AG09309 (cell line): ENCODE results near the gene STON1.

Source experiments
- DNase-seq: peaks from one replicate; pipeline ENCODE4 v3.0.0-alpha.2; 2010; ENCODE audit warnings: low read depth
- H3K4me3 ChIP-seq: 2 replicates; pipeline ENCODE4 v1.5.1; 2011; ENCODE audit warnings: mild to moderate bottlenecking, low read depth, low read length, moderate library complexity; ENCODE audit not compliant: control insufficient read depth
- CTCF ChIP-seq: IDR thresholded peaks from 2 replicates; pipeline ENCODE4 v1.5.1; 2011; ENCODE audit warnings: mild to moderate bottlenecking, low read depth, low read length, inconsistent platforms; ENCODE audit not compliant: insufficient read depth, control insufficient read depth; ENCODE audit errors: missing control alignments

STON1 gene

DNA sequence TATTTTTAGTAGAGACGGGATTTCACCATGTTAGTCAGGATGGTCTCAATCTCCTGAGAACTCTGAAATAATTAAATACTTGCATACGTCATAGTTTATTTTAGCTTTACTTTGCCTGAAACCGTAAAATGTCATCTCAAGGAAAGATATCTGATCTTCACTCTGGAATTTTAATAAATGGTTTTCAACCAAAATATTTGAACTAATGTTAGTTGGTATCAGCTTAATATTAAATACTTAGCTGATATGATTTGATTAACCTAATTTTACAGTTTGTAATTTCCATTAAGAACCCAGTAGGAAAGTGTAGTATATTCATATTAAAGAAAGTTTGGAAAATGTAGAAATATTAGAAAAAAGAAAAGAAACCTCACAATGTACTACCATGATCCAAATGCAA lies 41.4 kb upstream of the STON1 start:
- DNase-seq = no peak
- TF ChIP-seq CTCF = no peak
- no peak overlapping the region for H3K4me3 ChIP-seq

DNA sequence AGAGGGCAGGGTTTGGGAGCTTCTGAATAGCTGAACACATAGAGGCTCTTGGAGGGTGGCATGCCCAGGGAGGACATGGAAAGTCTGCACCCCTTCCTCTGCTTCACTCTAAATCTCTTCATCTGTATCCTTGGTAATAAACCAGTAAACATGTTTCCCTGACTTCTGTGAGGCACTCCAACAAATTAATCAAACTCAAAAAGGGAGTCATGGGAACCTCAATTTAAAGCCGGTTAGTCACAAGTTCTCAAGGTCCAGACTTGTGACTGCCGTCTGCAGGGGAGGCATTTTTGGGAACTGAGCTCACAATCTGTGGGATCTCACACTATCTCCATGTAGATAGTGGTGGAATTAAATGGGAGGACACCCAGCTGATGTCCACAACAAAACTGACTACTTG lies 33.1 kb upstream of the STON1 start:
- no peak overlapping the region for H3K4me3 ChIP-seq
- DNase-seq = peak; percentile 56
- no peak for TF ChIP-seq CTCF

DNA sequence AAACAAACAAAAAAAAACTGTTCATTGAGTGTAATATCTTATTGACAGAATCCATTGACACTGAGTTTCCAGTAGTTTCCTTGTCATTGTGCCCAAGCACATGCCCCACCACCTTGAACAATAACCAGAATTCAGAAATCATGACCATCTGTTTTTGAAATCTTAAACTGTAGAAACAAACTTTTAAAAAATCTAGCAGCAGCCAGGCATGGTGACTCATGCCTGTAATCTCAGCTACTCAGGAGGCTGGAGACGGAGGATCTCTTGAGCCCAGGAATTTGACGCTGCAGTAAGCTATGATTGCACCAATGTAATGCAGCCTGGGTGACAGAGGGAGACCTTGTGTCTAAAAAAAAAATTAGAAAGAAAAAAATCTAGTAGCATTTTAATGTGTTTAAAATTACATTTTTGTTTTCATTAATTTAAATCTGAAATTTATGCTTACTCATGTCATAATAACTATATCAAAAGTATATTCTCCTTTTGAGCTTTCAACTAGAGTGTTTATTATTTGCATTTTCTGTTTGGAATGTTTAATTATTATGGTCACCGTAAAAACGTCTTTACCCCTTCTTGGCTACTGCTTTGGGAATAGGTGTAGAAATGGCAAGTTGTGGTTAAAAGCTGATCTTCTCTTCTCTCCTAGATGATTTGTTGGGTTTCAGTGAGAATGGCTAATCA lies 25.2 kb upstream of the STON1 start:
- no peak for DNase-seq
- H3K4me3 ChIP-seq = no peak overlapping the region
- TF ChIP-seq CTCF = no peak

GRCh38 chr2:48507111-48507510 lies 22.8 kb upstream of the STON1 start:
- no peak for TF ChIP-seq CTCF
- DNase-seq = no peak
- no peak overlapping the region for H3K4me3 ChIP-seq

DNA sequence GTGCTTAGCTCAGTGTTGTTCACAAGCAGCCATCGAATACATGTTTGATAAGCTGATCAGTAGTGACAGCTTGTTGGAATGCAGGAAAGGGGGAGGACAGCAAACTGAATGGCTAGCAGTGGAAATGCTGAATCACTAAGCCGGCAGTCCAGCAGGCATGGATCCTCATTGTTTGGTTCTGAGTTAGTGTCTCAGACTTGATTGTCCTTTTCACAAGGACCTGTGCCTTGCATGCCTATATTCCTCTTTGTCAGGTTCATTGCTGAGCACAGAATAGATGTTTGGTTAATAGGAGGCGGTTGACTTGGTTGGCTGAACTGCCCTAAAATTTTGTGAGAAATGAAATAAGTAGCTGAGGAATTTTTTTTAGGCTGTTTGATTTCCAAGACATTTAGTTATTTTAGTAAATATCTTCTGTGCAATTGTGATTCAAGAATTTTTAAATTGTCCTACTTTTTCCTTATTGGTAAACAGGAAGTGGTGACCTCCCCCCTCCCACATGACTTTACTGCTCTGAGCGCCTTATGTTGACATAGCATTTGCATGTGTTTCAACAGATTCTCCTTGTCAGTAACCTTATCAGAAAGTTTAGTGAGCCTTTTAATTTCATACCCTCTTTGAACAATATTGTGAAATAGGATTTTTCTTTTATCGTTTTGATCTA lies 21.4 kb upstream of the STON1 start:
- TF ChIP-seq CTCF = no peak
- no peak for DNase-seq
- no peak overlapping the region for H3K4me3 ChIP-seq

DNA sequence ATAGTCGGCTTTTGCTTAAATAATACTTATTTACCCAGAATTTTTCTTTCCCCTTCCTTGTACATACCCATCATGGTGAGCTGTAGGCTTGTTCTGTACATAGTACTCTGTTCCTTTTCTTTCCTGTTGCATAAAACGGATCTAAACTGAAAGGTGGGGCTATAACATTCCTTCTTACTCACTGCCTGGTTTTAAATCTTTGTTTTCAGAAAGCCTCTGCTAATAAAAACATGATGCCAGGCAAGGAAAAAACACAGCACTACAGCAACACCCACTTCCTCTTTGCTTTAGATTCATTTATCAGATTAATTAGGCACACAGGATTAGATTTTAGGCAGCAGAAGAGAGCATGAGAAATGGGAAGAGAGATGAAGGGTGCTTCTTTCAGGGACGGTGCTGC lies 19.6 kb upstream of the STON1 start:
- DNase-seq = no peak
- TF ChIP-seq CTCF = no peak
- H3K4me3 ChIP-seq = no peak overlapping the region
